Measurements from ENCODE around the gene TRIL.

Gene TRIL

GRCh38 chr7:28984217-28984616 is 26.1 kb upstream of the TRIL start:
- in situ Hi-C loops (cut with MboI; ENCODE audit: low sequenced_read_pairs) = no loop called here

DNA sequence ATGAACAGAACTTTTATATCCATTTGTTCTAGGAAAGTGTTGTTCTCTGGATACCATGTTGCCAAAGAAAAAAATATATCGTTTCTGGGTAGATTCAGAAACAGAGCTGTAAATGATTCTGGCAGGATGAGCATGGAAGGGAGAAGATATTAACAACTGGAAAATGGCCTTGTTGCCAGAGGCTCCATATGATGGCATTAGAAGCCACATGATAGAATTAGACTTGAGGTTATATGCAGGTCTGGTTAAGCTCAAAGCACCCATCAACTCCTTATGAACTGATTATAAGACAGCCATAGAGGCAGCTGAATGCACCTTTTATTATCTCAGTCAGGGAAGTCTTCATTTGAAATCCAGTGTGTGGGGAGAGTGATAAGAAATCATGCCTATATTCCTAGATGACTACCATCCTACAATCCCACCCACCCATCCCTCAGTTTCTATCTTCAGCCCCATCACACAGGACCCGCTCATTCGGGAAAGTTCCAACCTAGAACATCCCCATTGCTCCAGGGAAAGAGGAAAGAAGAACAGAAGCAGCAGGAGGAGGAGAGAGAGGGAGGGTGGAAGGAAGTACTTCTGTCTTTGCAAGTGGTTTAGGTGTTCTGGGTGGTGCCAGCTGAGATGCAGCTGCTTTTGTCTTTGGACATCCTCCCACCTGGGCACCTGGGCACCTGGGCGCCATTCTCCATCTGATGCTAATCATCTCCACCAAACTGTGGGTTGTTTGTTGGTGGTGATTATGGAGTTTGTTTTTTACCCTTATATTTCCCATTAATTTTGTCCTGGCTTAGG is 25.5 kb upstream of the TRIL start:
- in situ Hi-C loops (cut with MboI; ENCODE audit: low sequenced_read_pairs) = no loop called here

DNA sequence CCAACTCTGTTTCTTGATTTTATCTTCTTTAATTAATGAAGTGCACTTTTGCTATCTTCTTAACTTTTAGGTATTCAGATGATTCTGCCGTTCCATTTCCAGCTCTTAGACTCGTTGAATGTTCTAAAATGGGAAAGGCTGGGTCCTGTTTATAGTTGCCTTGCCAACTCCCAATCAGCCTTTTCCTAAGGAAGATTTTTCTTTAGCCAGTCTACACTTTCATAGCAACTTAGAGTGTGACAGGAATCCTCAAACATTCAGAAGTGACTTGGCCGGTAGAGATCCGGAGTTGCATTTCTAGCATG is 23.0 kb upstream of the TRIL start:
- in situ Hi-C loops (cut with MboI; ENCODE audit: low sequenced_read_pairs) = no loop called here

DNA sequence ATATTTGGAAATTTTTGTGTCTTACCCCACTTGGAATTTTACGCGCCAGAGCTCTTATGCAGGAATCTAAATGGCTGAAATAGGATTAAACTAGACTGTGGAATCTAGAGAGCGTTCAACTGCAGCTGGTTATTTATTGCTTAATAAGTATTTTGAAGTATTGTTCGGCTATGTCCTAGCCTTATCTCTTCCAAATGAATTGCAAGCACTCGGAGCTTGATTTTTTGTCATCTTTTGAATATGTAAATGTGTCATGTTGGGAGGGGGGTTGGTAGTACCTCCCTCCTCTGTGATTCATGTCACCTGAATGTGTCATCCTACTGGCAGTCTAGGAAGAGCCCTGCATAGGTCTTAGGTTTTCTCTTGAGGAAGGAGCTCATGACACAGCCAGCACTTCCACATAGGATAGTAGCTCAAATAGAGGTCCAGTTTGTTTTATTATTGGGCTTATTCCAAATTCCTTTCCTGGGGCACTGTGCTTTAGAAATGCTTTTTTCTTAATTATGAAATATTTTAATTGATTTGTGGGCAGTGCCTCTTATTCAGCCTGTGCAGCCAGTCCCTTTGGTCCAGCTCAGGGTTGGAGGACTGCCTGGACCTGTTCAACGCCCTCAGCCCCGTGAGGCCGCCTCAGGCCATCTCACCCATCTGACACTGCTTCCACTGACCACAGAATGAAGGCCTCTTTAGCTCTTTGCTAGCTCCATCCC is 22.5 kb upstream of the TRIL start:
- in situ Hi-C loops (cut with MboI; ENCODE audit: low sequenced_read_pairs) = no loop called here

DNA sequence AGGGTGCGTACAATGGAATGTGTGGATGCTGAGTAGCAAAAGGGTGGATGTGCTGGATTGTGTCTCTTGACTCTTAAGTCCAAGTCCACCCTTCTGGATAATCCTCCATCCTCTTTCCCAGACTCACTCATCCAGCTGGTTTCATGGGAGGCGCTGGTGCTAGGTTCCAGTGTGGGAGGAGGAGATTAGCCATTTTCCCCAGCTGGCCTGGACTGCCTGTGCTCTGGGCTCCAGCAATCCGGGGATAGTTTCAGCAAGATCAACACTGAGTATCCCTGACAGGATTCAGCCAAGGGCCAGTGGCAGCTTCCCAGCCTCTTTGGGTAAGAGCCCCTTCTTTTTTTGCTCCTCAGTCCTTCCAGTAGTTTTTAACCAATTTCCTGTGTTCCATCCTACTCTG is 21.6 kb upstream of the TRIL start:
- in situ Hi-C loops (cut with MboI; ENCODE audit: low sequenced_read_pairs) = no loop called here

GRCh38 chr7:28977881-28978280 is 19.8 kb upstream of the TRIL start:
- in situ Hi-C loops (cut with MboI; ENCODE audit: low sequenced_read_pairs) = no loop called here

- in situ Hi-C loops (cut with MboI; ENCODE audit: low sequenced_read_pairs) = no loop called here
These were observed 17.9 kb upstream of the TRIL start for GRCh38 chr7:28976022-28976421.

GRCh38 chr7:28973591-28973990 is 15.5 kb upstream of the TRIL start:
- in situ Hi-C loops (cut with MboI; ENCODE audit: low sequenced_read_pairs) = no loop called here

GRCh38 chr7:28964056-28964455 is 5.9 kb upstream of the TRIL start:
- in situ Hi-C loops (cut with MboI; ENCODE audit: low sequenced_read_pairs) = no loop called here

- in situ Hi-C loops (cut with MboI; ENCODE audit: low sequenced_read_pairs) = no loop called here
These were observed 3.8 kb upstream of the TRIL start for GRCh38 chr7:28961972-28962371.

- in situ Hi-C loops (cut with MboI; ENCODE audit: low sequenced_read_pairs) = no loop called here
These were observed 2.1 kb upstream of the TRIL start for GRCh38 chr7:28960071-28960840.

DNA sequence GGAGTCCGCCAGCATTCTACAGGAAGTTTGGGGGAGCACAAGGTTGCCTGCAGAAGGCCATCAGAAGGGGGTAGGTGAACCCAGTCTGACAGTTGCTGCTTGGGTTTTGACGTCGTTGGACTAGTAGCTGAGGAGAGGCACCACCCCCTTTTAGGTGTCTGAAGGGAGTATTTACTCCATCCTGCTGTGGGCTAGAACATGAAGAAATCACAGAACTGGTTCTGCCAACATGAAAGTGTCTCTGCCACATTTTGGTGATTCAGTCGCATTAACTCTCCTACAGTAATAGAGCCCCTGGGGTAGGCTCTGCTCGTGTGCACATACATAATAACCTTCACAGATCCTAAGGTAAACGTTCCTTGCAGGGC is 834 bp upstream of the TRIL start:
- in situ Hi-C loops (cut with MboI; ENCODE audit: low sequenced_read_pairs) = no loop called here

DNA sequence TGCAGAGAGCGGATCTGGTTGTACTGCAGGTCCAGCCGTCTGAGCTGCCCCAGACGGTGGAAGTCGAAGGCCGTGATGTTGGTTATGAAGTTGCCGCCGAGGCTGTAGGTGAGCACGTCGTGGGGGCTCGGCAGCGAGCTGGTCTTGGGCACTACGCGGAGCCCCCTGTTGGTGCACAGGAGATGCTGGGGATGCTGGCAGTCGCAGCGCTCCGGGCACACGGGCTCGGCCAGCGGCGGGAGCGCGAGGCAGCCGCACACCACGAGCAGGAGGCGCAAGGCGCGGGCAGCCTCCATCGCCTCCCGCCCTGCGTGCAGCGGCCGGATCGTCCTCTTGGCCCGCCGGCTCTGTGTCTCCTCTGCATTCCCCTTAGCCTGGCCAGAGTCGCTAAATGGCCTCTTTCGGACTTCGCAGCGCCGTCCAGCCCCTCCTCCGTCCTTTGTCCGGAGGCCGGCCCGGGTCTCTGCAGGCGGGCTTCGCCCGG is 337 bp downstream of the TRIL start:
- in situ Hi-C loops (cut with MboI; ENCODE audit: low sequenced_read_pairs) = no loop called here

GRCh38 chr7:28957064-28957750 is 923 bp downstream of the TRIL start:
- in situ Hi-C loops (cut with MboI; ENCODE audit: low sequenced_read_pairs) = no loop called here

DNA sequence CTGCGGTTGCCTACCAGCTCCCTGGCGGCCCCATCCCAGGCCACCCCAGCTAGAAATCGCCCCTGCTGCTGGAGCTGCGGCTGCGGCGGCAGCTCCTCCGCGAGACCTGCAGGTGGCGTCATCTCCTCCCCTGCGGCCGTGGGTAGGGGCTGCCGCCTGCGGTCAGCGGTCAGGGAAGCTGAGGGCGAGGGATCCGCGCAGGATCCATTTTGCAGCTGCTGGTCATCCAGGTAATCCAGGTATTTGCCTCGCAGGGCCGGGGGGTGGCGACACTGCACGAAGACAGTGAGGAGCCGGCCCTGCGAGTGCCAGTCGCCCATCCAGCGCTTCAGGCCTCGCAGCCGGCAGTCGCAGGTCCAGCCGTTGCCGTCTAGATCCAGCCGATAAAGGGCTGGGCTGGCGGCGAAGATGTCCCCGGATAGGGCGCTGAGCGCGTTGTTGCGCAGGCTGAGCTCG is 1.5 kb downstream of the TRIL start:
- in situ Hi-C loops (cut with MboI; ENCODE audit: low sequenced_read_pairs) = no loop called here

DNA sequence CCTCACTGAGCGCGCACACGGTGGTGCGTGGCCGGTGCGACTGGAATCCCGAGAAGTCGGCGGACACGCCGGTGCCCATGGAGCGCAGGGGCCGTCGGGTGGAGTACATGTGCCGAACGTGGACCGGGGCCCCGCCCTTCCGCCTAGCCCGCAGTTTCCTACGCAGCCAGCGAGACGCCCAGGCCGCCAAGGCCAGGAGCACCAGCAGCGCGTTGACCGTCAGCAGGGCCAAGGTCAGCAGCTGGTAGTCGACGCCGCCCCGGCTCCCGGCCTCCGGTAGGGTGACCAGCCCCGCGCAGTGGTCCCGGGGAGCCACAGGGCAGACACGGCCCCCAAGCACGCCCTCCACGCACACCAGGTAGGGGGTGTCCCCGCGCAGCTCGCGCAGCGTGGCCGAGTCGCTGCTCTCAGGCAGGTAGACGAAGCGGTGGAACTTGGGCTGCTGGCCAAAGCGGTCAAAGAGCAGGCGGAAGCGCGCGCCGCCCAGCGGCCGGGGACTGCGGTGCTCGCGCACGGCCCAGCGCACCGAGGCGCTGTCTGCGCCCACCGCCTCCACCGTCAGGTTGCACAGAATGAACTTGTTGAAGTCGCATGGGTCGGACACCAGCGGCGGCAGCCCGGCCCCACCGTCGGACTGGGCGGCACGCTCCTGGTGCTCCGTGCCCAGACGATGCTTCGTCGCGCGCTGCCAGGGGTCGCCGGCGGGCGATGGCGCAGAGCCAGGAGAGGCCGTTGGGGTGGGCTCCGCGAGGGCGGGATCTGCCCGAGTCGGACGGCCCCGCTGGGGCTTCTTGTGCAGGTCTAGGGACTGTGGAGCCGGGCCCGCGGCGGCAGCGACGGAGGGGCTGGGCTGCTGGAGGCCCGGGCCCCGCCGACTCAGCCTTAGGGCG is 2.2 kb downstream of the TRIL start:
- in situ Hi-C loops (cut with MboI; ENCODE audit: low sequenced_read_pairs) = no loop called here

GRCh38 chr7:28955356-28955717 is 2.8 kb downstream of the TRIL start:
- in situ Hi-C loops (cut with MboI; ENCODE audit: low sequenced_read_pairs) = no loop called here

DNA sequence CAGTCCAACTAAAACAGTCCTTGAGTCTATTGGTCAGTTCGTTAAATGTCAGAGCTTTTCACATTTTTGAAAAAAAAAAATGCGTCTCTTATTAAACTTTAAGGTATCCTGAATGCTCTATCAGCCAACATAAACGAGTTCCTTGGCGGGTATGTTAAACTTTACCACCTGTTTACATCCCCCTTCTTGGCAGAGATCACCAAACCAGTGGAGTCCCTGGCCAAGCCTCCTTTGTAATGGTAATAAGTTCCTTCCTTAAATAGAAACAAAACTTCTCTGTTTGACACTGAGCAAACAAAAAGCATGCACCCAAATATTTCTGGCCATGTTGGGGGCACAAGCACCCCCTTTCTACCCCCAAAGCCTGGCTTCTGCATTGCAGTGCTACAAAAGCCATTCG is 3.2 kb downstream of the TRIL start:
- in situ Hi-C loops (cut with MboI; ENCODE audit: low sequenced_read_pairs) = no loop called here

GRCh38 chr7:28954471-28954870 is 3.7 kb downstream of the TRIL start:
- in situ Hi-C loops (cut with MboI; ENCODE audit: low sequenced_read_pairs) = no loop called here

DNA sequence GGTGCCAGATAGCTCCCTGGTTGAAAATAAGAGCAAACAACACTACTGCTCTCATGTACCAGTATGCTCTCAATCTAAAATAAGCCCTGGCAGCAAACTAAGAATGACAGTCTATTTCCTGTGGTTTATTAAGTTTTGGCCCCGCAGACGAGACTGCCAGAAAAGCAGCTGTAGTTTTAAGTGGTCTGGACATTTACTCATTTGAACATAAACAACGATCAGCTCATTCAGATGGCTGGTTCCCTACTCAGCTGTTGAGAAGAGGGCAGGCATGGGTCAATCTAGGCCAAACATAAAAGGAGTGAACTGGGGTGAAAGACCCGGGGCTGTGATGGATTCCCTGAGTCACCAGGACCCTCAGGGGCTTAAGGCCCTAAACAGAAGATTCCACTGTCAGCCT is 4.5 kb downstream of the TRIL start:
- in situ Hi-C loops (cut with MboI; ENCODE audit: low sequenced_read_pairs) = no loop called here
